Smooth muscle cell (in vitro differentiated cells): ENCODE measurements around the gene CD70. TPM values are rescaled to one million over a fixed set of nuclear protein-coding genes. Genes with fewer than 3 reads are reported as not detected.
"Not testable (repeated sequence)": the region's sequence is repeated elsewhere in the genome, so short reads cannot be mapped to it uniquely, and the experiment has no call there.

Experiments
- DNase-seq: peaks from one replicate; lab custom pipeline; 2025; ENCODE audit not compliant: unreplicated experiment; lab: John Stamatoyannopoulos, UW
- H2AFZ ChIP-seq: fragments of 200-600 bp; sonication (generic); 2 replicates; pipeline ENCODE4 v1.6.0; 2016; ENCODE audit warnings: antibody characterized with exemption, low read depth, mild to moderate bottlenecking
- H3F3A ChIP-seq: fragments of 200-600 bp; sonication (generic); 2 replicates; pipeline ENCODE4 v1.6.0; 2017; ENCODE audit warnings: antibody characterized with exemption, low read depth
- H3K27ac ChIP-seq: fragments of 200-600 bp; sonication (generic); 2 replicates; pipeline ENCODE4 v1.5.1; 2016; ENCODE audit warnings: low read depth, mild to moderate bottlenecking
- H3K27me3 ChIP-seq: fragments of 200-600 bp; sonication (generic); 2 replicates; pipeline ENCODE4 v1.6.1; 2016; ENCODE audit warnings: low read depth, mild to moderate bottlenecking
- H3K36me3 ChIP-seq: fragments of 200-600 bp; sonication (generic); 2 replicates; pipeline ENCODE4 v1.5.1; 2016; ENCODE audit warnings: low read depth
- H3K4me1 ChIP-seq: fragments of 200-600 bp; sonication (generic); 2 replicates; pipeline ENCODE4 v1.5.1; 2016; ENCODE audit warnings: low read depth
- H3K4me2 ChIP-seq: fragments of 200-600 bp; sonication (generic); 2 replicates; pipeline ENCODE4 v1.6.0; 2016; ENCODE audit warnings: mild to moderate bottlenecking
- H3K4me3 ChIP-seq: fragments of 200-600 bp; sonication (generic); 2 replicates; pipeline ENCODE4 v1.5.1; 2016; ENCODE audit warnings: mild to moderate bottlenecking
- H3K79me2 ChIP-seq: fragments of 200-600 bp; sonication (generic); 2 replicates; pipeline ENCODE4 v1.6.0; 2016; ENCODE audit warnings: low read depth, mild to moderate bottlenecking
- H3K9ac ChIP-seq: fragments of 200-600 bp; sonication (generic); 2 replicates; pipeline ENCODE4 v1.6.0; 2016; ENCODE audit warnings: low read depth
- H3K9me3 ChIP-seq: fragments of 200-600 bp; sonication (generic); replicated peaks from 2 replicates; pipeline ENCODE4 v1.5.1; 2016; ENCODE audit warnings: low read depth
- H4K20me1 ChIP-seq: fragments of 200-600 bp; sonication (generic); 2 replicates; pipeline ENCODE4 v1.6.0; 2016; ENCODE audit warnings: low read depth
- CTCF ChIP-seq: fragments of 200-600 bp; sonication (generic); IDR thresholded peaks from 2 replicates; pipeline ENCODE4 v1.5.1; 2017; ENCODE audit warnings: borderline replicate concordance, mild to moderate bottlenecking, antibody characterized with exemption; ENCODE audit not compliant: insufficient read depth, poor library complexity, severe bottlenecking
- WGBS: methylation state at CpG from one replicate; pipeline ENCODE4 v1.1.7; 2016; ENCODE audit warnings: low lambda C conversion rate; 5-methylcytosine and 5-hydroxymethylcytosine counted together
- polyA plus RNA-seq: library from polyadenylated mRNA; unstranded; fragments of >200 nt; fragmentation: Nextera tagmentation; extraction: Ambion mirVana; gene quantifications from 2 replicates; pipeline ENCODE4 v1.2.1, GENCODE V29; 2016
- total RNA-seq: library from RNA; depleted of rRNA; stranded (reverse); fragments of >200 nt; gene quantifications from 2 replicates; pipeline ENCODE4 v1.2.3, GENCODE V29; 2014

Gene CD70
- total and polyA plus RNA-seq, 2 experiments from 2014 or later: 0.54 TPM; not detected in 1

- H3K36me3 ChIP-seq, H3K79me2 ChIP-seq, H3K9me3 ChIP-seq, H3K9ac ChIP-seq, H4K20me1 ChIP-seq, H3K27me3 ChIP-seq, H3K4me1 ChIP-seq, H3F3A ChIP-seq, H3K27ac ChIP-seq, H3K4me3 ChIP-seq: not testable (repeated sequence)
- Histone ChIP-seq H3K4me2 (peak overlapping the region; percentile 28), H2AFZ (peak overlapping the region; percentile 63)
- peak; percentile 63 for TF ChIP-seq CTCF
- 45% methylated on average over 26 of the region's 26 CpGs for WGBS
- DNase-seq: peak; percentile 4
Observed at GRCh38 chr19:6632747-6633455, 42.0 kb upstream of the CD70 start.

- Histone ChIP-seq H3F3A (no peaks in the 10 kb centered on the region), H3K4me1 (no peaks in the 10 kb centered on the region), H3K4me3 (no peak overlapping the region), H2AFZ (no peak overlapping the region), H3K36me3 (no peaks in the 10 kb centered on the region), H3K4me2 (no peak overlapping the region), H3K27ac (no peak overlapping the region), H3K79me2 (no peaks in the 10 kb centered on the region), H3K9ac (no peak overlapping the region), H3K9me3 (no peaks in the 10 kb centered on the region), H3K27me3 (no peaks in the 10 kb centered on the region), H4K20me1 (no peaks in the 10 kb centered on the region)
- peak; percentile 88 for TF ChIP-seq CTCF
- WGBS: 45% methylated on average over 12 of the region's 12 CpGs
- DNase-seq: peak; percentile 8
Observed at GRCh38 chr19:6632002-6632621, 41.2 kb upstream of the CD70 start.

- Histone ChIP-seq H3K9me3 (no peaks in the 10 kb centered on the region), H3K4me2 (no peak overlapping the region), H3K36me3 (no peaks in the 10 kb centered on the region), H3K79me2 (no peaks in the 10 kb centered on the region), H3F3A (no peaks in the 10 kb centered on the region), H3K4me3 (no peak overlapping the region), H2AFZ (no peak overlapping the region), H3K9ac (no peak overlapping the region), H4K20me1 (no peaks in the 10 kb centered on the region), H3K27me3 (no peaks in the 10 kb centered on the region), H3K27ac (no peak overlapping the region), H3K4me1 (no peaks in the 10 kb centered on the region)
- no peak for DNase-seq
- no peak for TF ChIP-seq CTCF
Observed at GRCh38 chr19:6626764-6627163, 35.8 kb upstream of the CD70 start.

- H3K27me3 ChIP-seq: no peaks in the 10 kb centered on the region
- no peak overlapping the region for H3K4me3 ChIP-seq
- H3K79me2 ChIP-seq: no peaks in the 10 kb centered on the region
- H3K36me3 ChIP-seq: no peaks in the 10 kb centered on the region
- H3F3A ChIP-seq: no peaks in the 10 kb centered on the region
- no peak for DNase-seq
- TF ChIP-seq CTCF: no peak
- no peaks in the 10 kb centered on the region for H4K20me1 ChIP-seq
- WGBS: 67% methylated on average over 2 of the region's 2 CpGs
- no peaks in the 10 kb centered on the region for H3K9me3 ChIP-seq
- no peak overlapping the region for H3K9ac ChIP-seq
- H3K4me1 ChIP-seq: no peaks in the 10 kb centered on the region
- H3K27ac ChIP-seq: no peak overlapping the region
- H2AFZ ChIP-seq: no peak overlapping the region
- no peak overlapping the region for H3K4me2 ChIP-seq
Observed at GRCh38 chr19:6617374-6617773, 26.4 kb upstream of the CD70 start.
